Liver (tissue), 9 donors: ENCODE measurements around the gene GIMAP5. TPM values are rescaled to one million over a fixed set of nuclear protein-coding genes. Genes with fewer than 3 reads are reported as not detected.

ENCODE experiments used
- DNase-seq: peaks from one replicate; pipeline ENCODE4 v3.0.0-alpha.2; 2017; ENCODE audit warnings: low spot score
- H3K27ac ChIP-seq, 2 donors: one replicate each; pipeline ENCODE4 v1.7.0; 2013; ENCODE audit warnings: inconsistent platforms in 2 of 2, low read length in 2 of 2, control low read depth in 1 of 2, low read depth in 1 of 2, mild to moderate bottlenecking in 1 of 2
- H3K27me3 ChIP-seq, 4 donors: one replicate each; pipeline versions ENCODE4 v1.6.1 to v1.7.0; 2013; ENCODE audit warnings: low read length in 3 of 4, inconsistent platforms in 1 of 4, mild to moderate bottlenecking in 1 of 4, moderate library complexity in 1 of 4; ENCODE audit not compliant: control insufficient read depth in 4 of 4, insufficient read depth in 4 of 4
- H3K36me3 ChIP-seq, 4 donors: one replicate each; pipeline versions ENCODE4 v1.6.1 to v1.7.0; 2013; ENCODE audit warnings: low read length in 3 of 4, mild to moderate bottlenecking in 3 of 4, low read depth in 1 of 4, moderate library complexity in 1 of 4; ENCODE audit not compliant: control insufficient read depth in 4 of 4, insufficient read depth in 3 of 4
- H3K4me1 ChIP-seq, 4 donors: one replicate each; pipeline versions ENCODE4 v1.6.1 to v1.7.0; 2013; ENCODE audit warnings: low read length in 3 of 4, mild to moderate bottlenecking in 3 of 4, moderate library complexity in 1 of 4; ENCODE audit not compliant: control insufficient read depth in 4 of 4, insufficient read depth in 4 of 4
- H3K4me3 ChIP-seq, 3 donors: one replicate each; pipeline versions ENCODE4 v1.6.1 to v1.7.0; 2013; ENCODE audit warnings: low read length in 3 of 3, control low read depth in 1 of 3, low read depth in 1 of 3, mild to moderate bottlenecking in 1 of 3
- H3K9ac ChIP-seq, 2 donors: one replicate each; pipeline ENCODE4 v1.7.0; 2013; ENCODE audit warnings: low read length in 2 of 2, mild to moderate bottlenecking in 2 of 2, moderate library complexity in 2 of 2, control low read depth in 1 of 2, low read depth in 1 of 2
- H3K9me3 ChIP-seq, 4 donors: one replicate each; pipeline versions ENCODE4 v1.6.1 to v1.7.0; 2013; ENCODE audit warnings: low read length in 3 of 4; ENCODE audit not compliant: control insufficient read depth in 4 of 4
- ATF3 ChIP-seq: IDR thresholded peaks from 2 replicates; pipeline ENCODE4 v1.6.1; 2016; ENCODE audit warnings: antibody characterized with exemption
- FOXA1 ChIP-seq: IDR thresholded peaks from 2 replicates; pipeline ENCODE4 v1.6.1; 2016; ENCODE audit warnings: antibody characterized with exemption
- FOXA2 ChIP-seq: IDR thresholded peaks from 2 replicates; pipeline ENCODE4 v1.6.1; 2016; ENCODE audit warnings: antibody characterized with exemption
- HNF4A ChIP-seq, 2 donors: conservative IDR thresholded peaks; 2 replicates each; pipeline ENCODE4 v1.6.1; 2016; ENCODE audit warnings: antibody characterized with exemption in 2 of 2, mild to moderate bottlenecking in 2 of 2
- HNF4G ChIP-seq: IDR thresholded peaks from 2 replicates; pipeline ENCODE4 v1.6.1; 2016; ENCODE audit warnings: antibody characterized with exemption
- MAX ChIP-seq: IDR thresholded peaks from 2 replicates; pipeline ENCODE4 v1.6.1; 2016; ENCODE audit warnings: antibody characterized with exemption
- NR2F2 ChIP-seq: IDR thresholded peaks from 2 replicates; pipeline ENCODE4 v1.6.1; 2016; ENCODE audit warnings: antibody characterized with exemption
- RAD21 ChIP-seq, 2 donors: IDR thresholded peaks; 2 replicates each; pipeline ENCODE4 v1.6.1; 2016; ENCODE audit warnings: antibody characterized with exemption in 2 of 2, mild to moderate bottlenecking in 2 of 2
- REST ChIP-seq: IDR thresholded peaks from 2 replicates; pipeline ENCODE4 v1.6.1; 2016; ENCODE audit warnings: antibody characterized with exemption, mild to moderate bottlenecking
- RXRA ChIP-seq, 2 donors: IDR thresholded peaks; 2 replicates each; pipeline ENCODE4 v1.6.1; 2017 to 2018; ENCODE audit warnings: antibody characterized with exemption in 2 of 2, mild to moderate bottlenecking in 1 of 2
- SP1 ChIP-seq: IDR thresholded peaks from 2 replicates; pipeline ENCODE4 v1.6.1; 2018; ENCODE audit warnings: antibody characterized with exemption, mild to moderate bottlenecking
- YY1 ChIP-seq: IDR thresholded peaks from 2 replicates; pipeline ENCODE4 v1.6.1; 2016; ENCODE audit warnings: antibody characterized with exemption, mild to moderate bottlenecking
- WGBS: extraction: QIAGEN DNeasy Blood & Tissue Kit; methylation state at CpG from one replicate; pipeline ENCODE4 v1.1.7; 2013; 5-methylcytosine and 5-hydroxymethylcytosine counted together
- polyA plus RNA-seq, 2 donors: library from polyadenylated mRNA; stranded (reverse) in 1 of 2; unstranded in 1 of 2; fragments of 200-250 nt in 1 of 2; fragments of >200 nt in 1 of 2; fragmentation: Nextera tagmentation in 1 of 2; extraction: Ambion mirVana in 1 of 2; gene quantifications; one replicate each; pipeline versions ENCODE4 v1.2.1 to v1.2.3, GENCODE V29; 2013 to 2015
- total RNA-seq, 2 donors: library from RNA; depleted of rRNA; stranded (reverse); fragments of >200 nt; gene quantifications; one replicate each; pipeline ENCODE4 v1.2.3, GENCODE V29; 2014
- TF ChIP-seq, protein P1 (sequence below): fragments of 150-350 bp; IDR thresholded peaks from 2 replicates; pipeline ENCODE4 v1.5.1; 2017; ENCODE audit warnings: improper control_type of control experiment, low read depth, low read length; ENCODE audit not compliant: missing input control
- donor health status: healthy.
- donor health status: healthy.
- donor health status: healthy.
- donor health status: healthy.
- donor health status: healthy.

The GIMAP5 gene
- total and polyA plus RNA-seq, 4 donors: 9.7 to 20.6 (median 12.1) TPM

DNA sequence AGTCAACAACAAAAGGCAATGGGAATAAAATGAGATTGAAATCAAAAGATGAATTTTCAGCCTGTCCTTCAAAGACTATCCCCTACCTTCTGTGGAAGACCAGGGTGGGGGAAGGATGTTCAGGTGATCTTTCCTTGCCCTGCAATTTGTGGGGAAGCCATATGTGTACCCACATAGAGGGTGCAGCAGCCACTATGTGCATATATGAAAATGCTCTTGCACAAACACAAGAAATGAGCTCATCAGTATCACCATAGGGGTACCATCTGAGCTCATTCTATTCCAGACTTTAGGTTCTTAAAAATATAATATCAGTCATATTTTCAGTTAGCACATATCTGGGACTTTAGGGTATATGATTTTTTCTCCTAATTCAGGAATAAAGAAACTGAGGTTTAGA, 17.7 kb downstream of the GIMAP5 start:
- Histone ChIP-seq H3K36me3 (no peaks in the 10 kb centered on the region), H3K27me3 (no peaks in the 10 kb centered on the region), H3K9me3 (no peaks in the 10 kb centered on the region), H3K4me1 (peaks cover 0 to 10% (median under 1%) of the 10 kb centered on the region in 4 donors), H3K27ac (peak overlapping the region; percentile 7 to 37), H3K9ac (no peak overlapping the region), H3K4me3 (no peak overlapping the region)
- TF ChIP-seq RXRA (IDR thresholded peaks at IDR 0.05) (no peak), FOXA1 (no peak), NR2F2 (no peak)
- DNase-seq: no peak

DNA sequence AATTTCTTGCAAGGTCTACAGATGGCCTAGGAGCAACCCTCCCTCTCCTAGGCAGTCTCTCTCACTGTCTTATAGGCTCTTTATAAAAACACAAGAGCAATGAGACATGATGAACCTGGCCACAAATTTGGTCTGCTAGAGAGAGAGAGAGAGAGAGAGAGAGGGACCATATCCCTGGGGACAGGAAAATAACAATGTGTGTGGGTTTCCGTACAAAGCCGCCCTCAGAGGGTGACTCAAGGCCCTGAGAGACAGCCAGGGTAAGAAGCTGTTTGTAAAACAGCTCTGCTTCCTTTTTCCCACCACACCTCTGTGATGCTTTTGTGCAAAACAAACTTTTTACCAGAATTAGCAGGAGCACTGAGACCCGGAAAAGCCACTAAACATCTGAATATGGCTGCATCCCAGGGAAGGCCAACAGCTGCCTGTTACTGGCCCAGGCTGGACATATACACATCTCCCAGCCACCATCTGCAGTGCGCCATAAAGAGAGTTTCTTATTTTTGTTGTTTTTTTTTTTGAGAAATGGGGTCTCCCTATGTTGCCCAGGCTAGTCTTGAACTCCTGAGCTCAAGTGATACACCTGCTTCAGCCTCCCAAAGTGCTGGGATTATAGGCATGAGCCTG, 18.4 kb downstream of the GIMAP5 start:
- no peaks in the 10 kb centered on the region for H3K9me3 ChIP-seq
- H3K4me1 ChIP-seq: peaks cover 0 to 8% (median 0%) of the 10 kb centered on the region in 4 donors
- H3K36me3 ChIP-seq: no peaks in the 10 kb centered on the region
- no peaks in the 10 kb centered on the region for H3K27me3 ChIP-seq
- H3K9ac ChIP-seq: no peak overlapping the region
- no peak for DNase-seq
- H3K4me3 ChIP-seq: no peak overlapping the region
- TF ChIP-seq YY1 (no peak), NR2F2 (peak; percentile 13), FOXA2 (no peak), MAX (no peak), RAD21 (IDR thresholded peaks at IDR 0.05) (peak in 1 of 2 donors; percentile 34), SP1 (peak; percentile 22)
- WGBS: 74% methylated on average over 4 of the region's 4 CpGs
- H3K27ac ChIP-seq: peak overlapping the region; percentile 7 to 37

DNA sequence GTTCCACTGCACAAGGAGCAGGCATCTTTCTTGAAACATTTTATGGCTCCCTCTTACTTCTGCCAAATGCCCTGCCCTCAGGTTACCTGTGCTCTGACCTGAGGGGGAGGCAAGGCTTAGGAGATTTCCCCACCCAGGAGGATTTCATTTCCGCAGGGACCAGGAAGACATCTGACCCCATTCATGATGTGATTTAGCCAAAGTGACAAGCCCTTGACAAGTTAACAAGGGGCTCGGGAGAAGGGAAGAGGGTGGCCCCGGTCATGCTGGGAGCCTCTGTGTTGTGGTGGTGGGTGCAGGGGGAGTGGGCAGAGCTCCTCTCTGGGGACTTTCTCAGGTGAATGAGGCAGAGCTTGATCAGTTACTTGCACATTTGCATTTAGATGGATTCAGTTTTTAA, 18.9 kb downstream of the GIMAP5 start:
- H3K27ac ChIP-seq: peak overlapping the region in 1 of 2 donors; percentile 9
- H3K4me3 ChIP-seq: no peak overlapping the region
- peaks cover 0 to 8% (median 0%) of the 10 kb centered on the region in 4 donors for H3K4me1 ChIP-seq
- H3K36me3 ChIP-seq: no peaks in the 10 kb centered on the region
- no peak overlapping the region for H3K9ac ChIP-seq
- WGBS: 88% methylated on average over 3 of the region's 3 CpGs
- no peak for DNase-seq
- no peaks in the 10 kb centered on the region for H3K27me3 ChIP-seq
- TF ChIP-seq SP1 (no peak), NR2F2 (no peak), ATF3 (no peak), REST (no peak), HNF4A (conservative IDR thresholded peaks at IDR 0.05) (no peak), HNF4G (no peak), FOXA1 (no peak)
- TF ChIP-seq, protein P1, sequence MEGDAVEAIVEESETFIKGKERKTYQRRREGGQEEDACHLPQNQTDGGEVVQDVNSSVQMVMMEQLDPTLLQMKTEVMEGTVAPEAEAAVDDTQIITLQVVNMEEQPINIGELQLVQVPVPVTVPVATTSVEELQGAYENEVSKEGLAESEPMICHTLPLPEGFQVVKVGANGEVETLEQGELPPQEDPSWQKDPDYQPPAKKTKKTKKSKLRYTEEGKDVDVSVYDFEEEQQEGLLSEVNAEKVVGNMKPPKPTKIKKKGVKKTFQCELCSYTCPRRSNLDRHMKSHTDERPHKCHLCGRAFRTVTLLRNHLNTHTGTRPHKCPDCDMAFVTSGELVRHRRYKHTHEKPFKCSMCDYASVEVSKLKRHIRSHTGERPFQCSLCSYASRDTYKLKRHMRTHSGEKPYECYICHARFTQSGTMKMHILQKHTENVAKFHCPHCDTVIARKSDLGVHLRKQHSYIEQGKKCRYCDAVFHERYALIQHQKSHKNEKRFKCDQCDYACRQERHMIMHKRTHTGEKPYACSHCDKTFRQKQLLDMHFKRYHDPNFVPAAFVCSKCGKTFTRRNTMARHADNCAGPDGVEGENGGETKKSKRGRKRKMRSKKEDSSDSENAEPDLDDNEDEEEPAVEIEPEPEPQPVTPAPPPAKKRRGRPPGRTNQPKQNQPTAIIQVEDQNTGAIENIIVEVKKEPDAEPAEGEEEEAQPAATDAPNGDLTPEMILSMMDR: no peak
- H3K9me3 ChIP-seq: no peaks in the 10 kb centered on the region
